HPDE6-E6E7 (cell line): ENCODE results near the gene ENO1.
"Not testable (repeated sequence)": the region's sequence is repeated elsewhere in the genome, so short reads cannot be mapped to it uniquely, and the experiment has no call there.

Experiments used
- DNase-seq: peaks from one replicate; pipeline ENCODE4 v3.0.0; 2011; ENCODE audit warnings: missing footprints; ENCODE audit errors: extremely low spot score

ENO1 gene

GRCh38 chr1:8878448-8878697 is at the start of gene ENO1:
Gene ENO1, minus strand, starts transcription at chr1:8878686. Its CDS starts 3,778 bp downstream, at chr1:8874908.
- no peak for DNase-seq

- DNase-seq = no peak
Observed at GRCh38 chr1:8926707-8927694, 48.5 kb upstream of the ENO1 start.

GRCh38 chr1:8925960-8926359 is 47.5 kb upstream of the ENO1 start:
- no peak for DNase-seq

- DNase-seq = no peak
Observed at GRCh38 chr1:8925406-8925805, 46.9 kb upstream of the ENO1 start.

- DNase-seq = no peak
Observed at GRCh38 chr1:8922962-8923361, 44.5 kb upstream of the ENO1 start.

- not testable (repeated sequence) for DNase-seq
Observed at GRCh38 chr1:8917536-8917935, 39.0 kb upstream of the ENO1 start.

GRCh38 chr1:8915446-8915845 is 37.0 kb upstream of the ENO1 start:
- no peak for DNase-seq

GRCh38 chr1:8914466-8914865 is 36.0 kb upstream of the ENO1 start:
- no peak for DNase-seq

- DNase-seq = no peak
Observed at GRCh38 chr1:8913457-8913856, 35.0 kb upstream of the ENO1 start.

GRCh38 chr1:8911416-8912309 is 33.2 kb upstream of the ENO1 start:
- peak; percentile 76 for DNase-seq

GRCh38 chr1:8910914-8911313 is 32.4 kb upstream of the ENO1 start:
- peak; percentile 27 for DNase-seq

GRCh38 chr1:8910331-8910730 is 31.8 kb upstream of the ENO1 start:
- DNase-seq = no peak

GRCh38 chr1:8908388-8909151 is 30.1 kb upstream of the ENO1 start:
- DNase-seq = no peak

- no peak for DNase-seq
Observed at GRCh38 chr1:8905582-8906191, 27.2 kb upstream of the ENO1 start.

- peak; percentile 67 for DNase-seq
Observed at GRCh38 chr1:8903908-8904650, 25.6 kb upstream of the ENO1 start.

GRCh38 chr1:8903410-8903809 is 24.9 kb upstream of the ENO1 start:
- no peak for DNase-seq

GRCh38 chr1:8902765-8903164 is 24.3 kb upstream of the ENO1 start:
- no peak for DNase-seq

GRCh38 chr1:8900684-8901083 is 22.2 kb upstream of the ENO1 start:
- not testable (repeated sequence) for DNase-seq

GRCh38 chr1:8899046-8899445 is 20.6 kb upstream of the ENO1 start:
- no peak for DNase-seq

- not testable (repeated sequence) for DNase-seq
Observed at GRCh38 chr1:8898418-8898817, 19.9 kb upstream of the ENO1 start.

- DNase-seq = not testable (repeated sequence)
Observed at GRCh38 chr1:8897505-8897904, 19.0 kb upstream of the ENO1 start.
